Measurements from ENCODE around the gene APH1B.

DNA sequence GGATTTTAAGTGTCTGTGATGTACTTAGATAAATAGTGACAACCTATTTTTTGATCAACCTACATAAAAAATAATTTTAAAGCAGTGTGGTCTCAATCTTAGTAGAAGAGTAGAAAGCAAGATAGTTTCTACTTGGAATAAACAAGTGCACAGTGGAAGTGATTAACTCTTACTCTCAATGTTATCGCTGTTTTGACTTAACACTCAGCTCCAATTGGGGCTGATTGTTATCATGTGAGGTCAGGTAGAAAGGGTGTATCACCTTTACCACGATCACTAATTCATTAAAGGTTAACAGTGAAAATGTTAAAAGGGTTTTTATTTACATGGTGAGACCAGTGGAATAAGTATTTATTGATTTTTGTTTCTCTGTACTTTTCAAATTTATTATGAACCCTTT lies 22.4 kb upstream of the APH1B start:
- TF ChIP-seq JUND (IDR thresholded peaks at IDR 0.05) (no peak), CTCF (IDR thresholded peaks at IDR 0.05; ENCODE audit: low read depth, low read length, missing input control) (no peak), TAF1 (conservative IDR thresholded peaks at IDR 0.05) (no peak), MAX (IDR thresholded peaks at IDR 0.05) (no peak)
- TF ChIP-seq, protein P1, sequence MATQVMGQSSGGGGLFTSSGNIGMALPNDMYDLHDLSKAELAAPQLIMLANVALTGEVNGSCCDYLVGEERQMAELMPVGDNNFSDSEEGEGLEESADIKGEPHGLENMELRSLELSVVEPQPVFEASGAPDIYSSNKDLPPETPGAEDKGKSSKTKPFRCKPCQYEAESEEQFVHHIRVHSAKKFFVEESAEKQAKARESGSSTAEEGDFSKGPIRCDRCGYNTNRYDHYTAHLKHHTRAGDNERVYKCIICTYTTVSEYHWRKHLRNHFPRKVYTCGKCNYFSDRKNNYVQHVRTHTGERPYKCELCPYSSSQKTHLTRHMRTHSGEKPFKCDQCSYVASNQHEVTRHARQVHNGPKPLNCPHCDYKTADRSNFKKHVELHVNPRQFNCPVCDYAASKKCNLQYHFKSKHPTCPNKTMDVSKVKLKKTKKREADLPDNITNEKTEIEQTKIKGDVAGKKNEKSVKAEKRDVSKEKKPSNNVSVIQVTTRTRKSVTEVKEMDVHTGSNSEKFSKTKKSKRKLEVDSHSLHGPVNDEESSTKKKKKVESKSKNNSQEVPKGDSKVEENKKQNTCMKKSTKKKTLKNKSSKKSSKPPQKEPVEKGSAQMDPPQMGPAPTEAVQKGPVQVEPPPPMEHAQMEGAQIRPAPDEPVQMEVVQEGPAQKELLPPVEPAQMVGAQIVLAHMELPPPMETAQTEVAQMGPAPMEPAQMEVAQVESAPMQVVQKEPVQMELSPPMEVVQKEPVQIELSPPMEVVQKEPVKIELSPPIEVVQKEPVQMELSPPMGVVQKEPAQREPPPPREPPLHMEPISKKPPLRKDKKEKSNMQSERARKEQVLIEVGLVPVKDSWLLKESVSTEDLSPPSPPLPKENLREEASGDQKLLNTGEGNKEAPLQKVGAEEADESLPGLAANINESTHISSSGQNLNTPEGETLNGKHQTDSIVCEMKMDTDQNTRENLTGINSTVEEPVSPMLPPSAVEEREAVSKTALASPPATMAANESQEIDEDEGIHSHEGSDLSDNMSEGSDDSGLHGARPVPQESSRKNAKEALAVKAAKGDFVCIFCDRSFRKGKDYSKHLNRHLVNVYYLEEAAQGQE (IDR thresholded peaks at IDR 0.05), result no peak
